IMR-90 (cell line): ENCODE measurements around the gene CKAP4. TPM values are rescaled to one million over a fixed set of nuclear protein-coding genes. Genes with fewer than 3 reads are reported as not detected.

Experiments
- ATAC-seq: fragments of 200-7000 bp; cut with Tn5 transposase; 2 replicates; pipeline ENCODE4 v1.9.1; 2020; ENCODE audit warnings: low read depth, mild to moderate bottlenecking, moderate library complexity
- BruUV-seq: library from RNA; stranded (reverse); fragments of 400-500 nt; replicated peaks from 2 replicates; lab custom pipeline; 2021; lab: Mats Ljungman, UMichigan
- CTCF ChIA-PET: fragments of 300-600 bp; formaldehyde crosslinking; extraction: SDS; loops from one replicate; lab custom pipeline; 2021; ENCODE audit warnings: antibody characterized with exemption; lab: Yijun Ruan, JAX
- POLR2A ChIA-PET: fragments of 300-600 bp; sonication (Branson Sonifier 250); formaldehyde crosslinking; loops from one replicate; lab custom pipeline; 2022; ENCODE audit warnings: antibody characterized with exemption; ENCODE audit not compliant: unreplicated experiment; lab: Charles Lee
- DNase-seq: peaks from one replicate; pipeline ENCODE4 v3.0.0; 2013
- H2AFZ ChIP-seq: replicated peaks from 2 replicates; pipeline ENCODE3; 2013; ENCODE audit warnings: low read length, mild to moderate bottlenecking; ENCODE audit not compliant: poor library complexity
- H2AK5ac ChIP-seq: 2 replicates; pipeline ENCODE4 v1.6.1; 2013; ENCODE audit warnings: low read depth, low read length, inconsistent platforms
- H2AK9ac ChIP-seq: replicated peaks from 2 replicates; pipeline ENCODE3; 2013; ENCODE audit warnings: mild to moderate bottlenecking, low read depth, low read length, moderate library complexity; ENCODE audit not compliant: poor library complexity
- H2BK120ac ChIP-seq: 2 replicates; pipeline ENCODE4 v1.6.1; 2013; ENCODE audit warnings: low read depth, low read length, inconsistent platforms
- H2BK15ac ChIP-seq: 3 replicates; pipeline ENCODE4 v1.6.1; 2013; ENCODE audit warnings: low read depth, low read length, inconsistent platforms
- H2BK20ac ChIP-seq: 2 replicates; pipeline ENCODE4 v1.6.1; 2013; ENCODE audit warnings: low read depth, mild to moderate bottlenecking, inconsistent platforms, low read length, moderate library complexity
- H2BK5ac ChIP-seq: 2 replicates; pipeline ENCODE4 v1.6.1; 2013; ENCODE audit warnings: mild to moderate bottlenecking, low read depth, low read length, inconsistent platforms; ENCODE audit not compliant: poor library complexity, severe bottlenecking
- H3K14ac ChIP-seq: replicated peaks from 2 replicates; pipeline ENCODE4 v1.6.1; 2013; ENCODE audit warnings: low read depth, low read length, inconsistent platforms
- H3K18ac ChIP-seq: 2 replicates; pipeline ENCODE4 v1.6.1; 2013; ENCODE audit warnings: low read depth, low read length, control low read depth
- H3K23ac ChIP-seq: 2 replicates; pipeline ENCODE4 v1.6.1; 2013; ENCODE audit warnings: low read depth, low read length, inconsistent platforms
- H3K27ac ChIP-seq: 2 replicates; pipeline ENCODE4 v1.5.1; 2013; ENCODE audit warnings: mild to moderate bottlenecking, control low read depth, low read length; ENCODE audit not compliant: insufficient read depth
- H3K27me3 ChIP-seq: 2 replicates; pipeline ENCODE4 v1.6.1; 2013; ENCODE audit warnings: low read length; ENCODE audit not compliant: control insufficient read depth, insufficient read depth
- H3K36me3 ChIP-seq: 2 replicates; pipeline ENCODE4 v1.6.1; 2013; ENCODE audit warnings: low read length, mixed read lengths; ENCODE audit not compliant: control insufficient read depth, insufficient read depth
- H3K4ac ChIP-seq: 2 replicates; pipeline ENCODE4 v1.6.1; 2013; ENCODE audit warnings: low read depth, low read length, inconsistent platforms
- H3K4me1 ChIP-seq: 2 replicates; pipeline ENCODE4 v1.6.1; 2013; ENCODE audit warnings: low read length, mixed read lengths; ENCODE audit not compliant: control insufficient read depth, insufficient read depth
- H3K4me2 ChIP-seq: 2 replicates; pipeline ENCODE4 v1.6.1; 2013; ENCODE audit warnings: low read depth, mild to moderate bottlenecking, control low read depth, low read length, moderate library complexity
- H3K4me3 ChIP-seq: 2 replicates; pipeline ENCODE4 v1.5.1; 2013; ENCODE audit warnings: low read depth, mild to moderate bottlenecking, control low read depth, low read length, moderate library complexity; ENCODE audit not compliant: insufficient read depth
- H3K56ac ChIP-seq: 2 replicates; pipeline ENCODE4 v1.6.1; 2013; ENCODE audit warnings: low read length, inconsistent platforms; ENCODE audit not compliant: insufficient read depth; ENCODE audit errors: extremely low read depth
- H3K79me1 ChIP-seq, 2 experiments: 2 replicates each; pipeline ENCODE4 v1.6.1; 2013; ENCODE audit warnings: low read length in 2 of 2, inconsistent platforms in 1 of 2, low read depth in 1 of 2
- H3K9ac ChIP-seq: 2 replicates; pipeline ENCODE4 v1.6.1; 2013; ENCODE audit warnings: low read depth, low read length, control low read depth
- H3K9me1 ChIP-seq: 2 replicates; pipeline ENCODE4 v1.6.1; 2013; ENCODE audit warnings: low read length, inconsistent platforms; ENCODE audit not compliant: insufficient read depth
- H3K9me3 ChIP-seq: 2 replicates; pipeline ENCODE4 v1.6.1; 2013; ENCODE audit warnings: low read length; ENCODE audit not compliant: control insufficient read depth, insufficient read depth
- H4K20me1 ChIP-seq: 2 replicates; pipeline ENCODE4 v1.6.1; 2013; ENCODE audit warnings: low read length, inconsistent platforms; ENCODE audit not compliant: insufficient read depth
- H4K5ac ChIP-seq: 2 replicates; pipeline ENCODE4 v1.6.1; 2013; ENCODE audit warnings: mild to moderate bottlenecking, low read depth, low read length, control low read depth
- H4K8ac ChIP-seq, 2 experiments: 2 replicates each; pipeline ENCODE4 v1.6.1; 2013; ENCODE audit warnings: low read depth in 2 of 2, low read length in 2 of 2, control low read depth in 1 of 2, inconsistent platforms in 1 of 2
- H4K91ac ChIP-seq: 2 replicates; pipeline ENCODE4 v1.6.1; 2013; ENCODE audit warnings: low read depth, low read length, inconsistent platforms; ENCODE audit not compliant: insufficient read depth
- FOS ChIP-seq: fragments of 150-350 bp; IDR thresholded peaks from 2 replicates; pipeline ENCODE4 v1.6.1; 2016; ENCODE audit warnings: low read depth, low read length
- RFX5 ChIP-seq: IDR thresholded peaks from 2 replicates; pipeline ENCODE4 v1.8.0; 2012; ENCODE audit warnings: low read depth, mild to moderate bottlenecking, low read length, moderate library complexity
- WGBS, 2 experiments: methylation state at CpG; one replicate each; pipeline versions ENCODE4 v1.1.5 to v1.1.7; 2013; ENCODE audit warnings: missing lambda C conversion rate in 2 of 2; ENCODE audit not compliant: insufficient read length in 1 of 2; ENCODE audit errors: extremely low coverage in 2 of 2; 5-methylcytosine and 5-hydroxymethylcytosine counted together
- dilution Hi-C: fragments of 300-500 bp; cut with HindIII; formaldehyde crosslinking; loops from one replicate; pipeline ENCODE4 v1.14.3; 2018; ENCODE audit warnings: low sequenced_read_pairs; ENCODE audit not compliant: unreplicated experiment
- in situ Hi-C: fragments of 300-500 bp; cut with MboI; formaldehyde crosslinking; loops from 3 replicates; pipeline ENCODE4 v1.14.3; 2019; ENCODE audit warnings: low sequenced_read_pairs, inconsistent platforms, mixed read lengths
- intact Hi-C: fragments of 100-400 bp; cut with micrococcal nuclease; formaldehyde crosslinking; loops from 2 replicates; pipeline ENCODE4 v1.10.0; 2022
- polyA plus RNA-seq, 3 experiments: library from polyadenylated mRNA; depleted of rRNA; stranded (reverse); fragments of >200 nt; gene quantifications; 2 replicates each; pipeline ENCODE4 v1.2.3, GENCODE V29; 2012; ENCODE audit warnings: low replicate concordance in 1 of 3
- total RNA-seq: library from RNA; depleted of rRNA; stranded (reverse); fragments of >200 nt; gene quantifications from 2 replicates; pipeline ENCODE4 v1.2.3, GENCODE V29; 2012

CKAP4 gene
- total and polyA plus RNA-seq, 2 of the 4 experiments (the other 2 are of a cell fraction), result 94.5 to 297 TPM

DNA sequence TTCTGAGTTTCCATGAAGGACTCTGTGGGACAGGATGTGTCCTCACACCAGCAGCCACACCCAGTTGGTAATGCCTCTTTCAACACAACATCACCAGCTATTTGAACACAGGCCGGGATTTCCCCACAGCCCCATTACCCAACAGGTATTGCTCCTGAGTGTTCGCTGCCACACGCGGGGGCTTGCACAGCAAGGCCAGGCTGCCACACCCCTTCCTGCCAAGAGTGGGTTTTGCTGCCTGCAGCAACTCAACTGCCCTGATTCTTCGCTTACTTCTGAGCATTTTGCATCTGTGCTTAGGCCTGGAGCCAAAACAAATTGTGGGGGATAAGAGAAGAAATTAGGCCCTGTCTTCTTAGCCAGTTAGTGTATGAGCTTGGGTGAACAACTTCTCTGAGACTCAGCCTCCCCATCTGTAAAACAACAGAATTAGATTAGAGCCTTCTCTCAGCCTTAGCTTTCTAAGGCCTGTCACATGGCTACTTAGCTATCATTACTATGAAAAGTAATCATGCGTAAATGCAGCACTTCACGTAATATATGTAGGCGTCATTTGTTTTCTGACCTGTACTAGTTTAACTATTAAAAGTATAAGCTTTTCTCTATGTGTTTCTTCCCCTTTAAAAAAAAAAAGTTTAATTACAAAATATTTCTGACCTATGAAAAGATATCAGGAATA lies 20.0 kb downstream of the CKAP4 start:
- H3K4me3 ChIP-seq, result no peak overlapping the region
- no peak overlapping the region for H3K14ac ChIP-seq
- TF ChIP-seq RFX5 (no peak), FOS (no peak)
- no peak overlapping the region for H2BK5ac ChIP-seq
- no peak overlapping the region for H2BK15ac ChIP-seq
- no peak overlapping the region for H4K8ac ChIP-seq
- intact Hi-C loops (loop anchor here (1.0 to 5.0 kb wide), 3 partner anchors 55 to 693 kb away; no protein-coding TSS in a partner anchor), in situ Hi-C loops (loop anchor here (5.0 kb wide), 1 partner anchor 115 kb away; no protein-coding TSS in a partner anchor), dilution Hi-C loops (no loop called here)
- H3K9me1 ChIP-seq, result no peaks in the 10 kb centered on the region
- no peak overlapping the region for H3K9ac ChIP-seq
- BruUV-seq, result no TSS peak
- no peak overlapping the region for H3K4ac ChIP-seq
- no peak overlapping the region for H3K56ac ChIP-seq
- peak overlapping the region; percentile 56 for H2AFZ ChIP-seq
- DNase-seq (no peak), ATAC-seq (no peak)
- H3K4me1 ChIP-seq, result no peaks in the 10 kb centered on the region
- POLR2A ChIA-PET, result interaction anchor here (0.6 to 1.2 kb wide), 2 partner anchors 21 to 55 kb away, joined by 3 read pairs; partner anchors contain the start of gene CKAP4
- H3K23ac ChIP-seq, result no peak overlapping the region
- WGBS, 2 experiments, result 100% methylated on average over 1 of the region's 8 CpGs; no CpG with 5 or more reads in 1 of the 2 experiments
- no peak overlapping the region for H3K4me2 ChIP-seq
- H4K91ac ChIP-seq, result no peak overlapping the region
- CTCF ChIA-PET, result interaction anchor here (0.5 to 2.3 kb wide), 6 partner anchors 49 to 144 kb away, joined by 3 to 13 read pairs (median 6); partner anchors contain the start of gene POLR3B
- no peak overlapping the region for H3K18ac ChIP-seq
- no peak overlapping the region for H2AK9ac ChIP-seq
- H3K9me3 ChIP-seq, result no peaks in the 10 kb centered on the region
- H2BK120ac ChIP-seq, result no peak overlapping the region
- H3K36me3 ChIP-seq, result no peaks in the 10 kb centered on the region
- no peak overlapping the region for H4K5ac ChIP-seq
- H3K27ac ChIP-seq, result no peak overlapping the region
- H4K20me1 ChIP-seq, result no peaks in the 10 kb centered on the region
- no peak overlapping the region for H2AK5ac ChIP-seq
- no peaks in the 10 kb centered on the region for H3K79me1 ChIP-seq
- no peaks in the 10 kb centered on the region for H3K27me3 ChIP-seq
- no peak overlapping the region for H2BK20ac ChIP-seq
